Hippocampal formation (tissue), 2 donors: Measurements from ENCODE around the gene ING4.
A peak's percentile ranks its signal among the peaks of the same experiment; 100 is the strongest.
"Not testable (repeated sequence)": the region's sequence is repeated elsewhere in the genome, so short reads cannot be mapped to it uniquely, and the experiment has no call there.

ENCODE experiments used
- DNase-seq, 2 donors: peaks; one replicate each; lab custom pipeline; 2025; lab: John Stamatoyannopoulos, UW

ING4 gene

GRCh38 chr12:6662906-6663742 lies at the start of gene ING4:
ING4 (minus strand) TSS chr12:6663119; CDS start chr12:6663101, 18 bp downstream.
- DNase-seq, result peak; percentile 95 to 100

GRCh38 chr12:6708960-6709394 lies 46.1 kb upstream of the ING4 start:
- DNase-seq, result no peak

GRCh38 chr12:6708351-6708750 lies 45.4 kb upstream of the ING4 start:
- DNase-seq, result not testable (repeated sequence)

DNA sequence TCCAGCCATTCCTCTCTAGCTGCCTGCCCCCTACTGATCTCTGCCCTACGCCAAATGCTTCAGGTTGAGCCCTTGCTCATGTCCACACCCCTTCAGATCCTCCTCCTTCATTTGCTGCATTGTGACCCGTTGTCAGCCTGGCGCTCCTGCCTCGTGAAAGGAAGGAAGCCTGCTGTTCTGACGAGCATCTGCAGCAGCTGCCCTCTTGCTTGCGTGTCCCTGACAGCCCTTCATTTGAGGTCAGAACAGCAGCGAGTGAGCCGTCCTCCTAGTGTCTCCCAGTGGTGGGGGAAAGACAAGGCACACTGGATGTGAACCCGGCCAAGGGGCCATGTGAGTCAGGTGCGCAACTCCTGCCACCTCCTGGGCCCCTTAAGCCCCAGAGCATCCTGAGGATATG lies 40.7 kb upstream of the ING4 start:
- DNase-seq, result no peak

GRCh38 chr12:6701078-6701768 lies 38.3 kb upstream of the ING4 start:
- DNase-seq, result no peak

DNA sequence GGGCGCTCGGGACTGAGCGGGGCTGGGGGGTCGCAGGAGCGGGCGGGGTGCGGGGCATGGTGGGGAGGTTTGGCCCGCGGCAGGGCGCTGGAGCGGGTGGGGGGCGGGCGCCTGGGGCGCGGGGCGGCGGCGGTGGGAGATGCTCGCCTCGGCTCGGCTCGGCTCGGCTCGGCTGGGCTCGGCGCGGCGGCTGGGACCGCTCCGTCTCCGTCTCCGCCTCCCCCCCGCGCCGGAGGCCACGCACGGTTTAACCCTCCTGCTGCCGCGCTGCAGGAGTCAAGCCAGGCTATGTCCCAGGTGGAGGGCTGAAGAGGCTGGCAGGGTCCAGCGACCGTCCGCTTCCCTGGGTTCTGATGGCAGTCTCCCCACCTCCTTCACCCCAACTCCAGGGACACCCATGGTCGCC lies 37.7 kb upstream of the ING4 start, which contains the start of gene PIANP:
TSS of gene PIANP (minus strand) at position 170 of the 406 bp plus-strand sequence. CDS start 2,754 bp downstream, outside the sequence.
- no peak for DNase-seq

GRCh38 chr12:6699989-6700645 lies 37.2 kb upstream of the ING4 start:
- DNase-seq, result no peak

DNA sequence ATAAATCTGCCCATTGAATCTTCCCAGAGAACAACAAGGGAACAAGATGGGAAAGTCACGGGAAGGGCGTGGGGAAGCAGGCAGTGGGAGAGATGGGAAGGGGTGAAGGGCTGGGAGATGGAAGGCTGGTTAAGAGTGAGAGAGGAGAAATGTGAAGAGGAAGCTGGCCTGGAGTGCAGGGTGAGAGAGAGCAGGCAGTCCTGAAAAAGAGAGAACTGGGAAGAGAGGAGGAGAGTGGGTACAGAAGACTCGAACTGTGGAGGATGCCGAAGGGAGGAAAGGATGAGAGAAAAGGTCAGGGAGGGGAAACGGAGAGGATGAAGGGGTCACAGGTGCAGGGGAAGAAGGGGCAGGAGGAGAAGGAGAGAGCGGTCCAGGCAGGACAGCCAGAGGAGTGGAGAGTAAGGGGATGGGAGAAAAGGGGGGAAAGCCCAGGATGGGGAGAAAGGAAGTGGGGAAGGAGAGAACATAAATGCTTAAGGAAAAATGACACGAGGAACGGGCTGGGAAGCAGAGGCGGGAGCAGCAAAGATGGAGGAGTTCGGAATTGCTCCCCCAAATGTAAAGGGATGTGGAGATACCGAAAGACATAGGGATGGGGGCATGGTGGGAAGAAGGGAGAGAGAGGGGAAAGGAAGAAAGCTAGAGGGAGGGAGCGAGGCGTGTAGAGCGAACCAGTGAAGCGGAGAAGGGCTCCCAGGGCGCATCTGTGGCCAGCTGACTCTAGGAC lies 36.5 kb upstream of the ING4 start:
- DNase-seq, result no peak

- no peak for DNase-seq
Measured at GRCh38 chr12:6698352-6699046, 35.6 kb upstream of the ING4 start.

GRCh38 chr12:6697584-6698351 lies 34.8 kb upstream of the ING4 start:
- DNase-seq, result no peak

- DNase-seq, result no peak
Measured at GRCh38 chr12:6696690-6697583, 34.0 kb upstream of the ING4 start.

DNA sequence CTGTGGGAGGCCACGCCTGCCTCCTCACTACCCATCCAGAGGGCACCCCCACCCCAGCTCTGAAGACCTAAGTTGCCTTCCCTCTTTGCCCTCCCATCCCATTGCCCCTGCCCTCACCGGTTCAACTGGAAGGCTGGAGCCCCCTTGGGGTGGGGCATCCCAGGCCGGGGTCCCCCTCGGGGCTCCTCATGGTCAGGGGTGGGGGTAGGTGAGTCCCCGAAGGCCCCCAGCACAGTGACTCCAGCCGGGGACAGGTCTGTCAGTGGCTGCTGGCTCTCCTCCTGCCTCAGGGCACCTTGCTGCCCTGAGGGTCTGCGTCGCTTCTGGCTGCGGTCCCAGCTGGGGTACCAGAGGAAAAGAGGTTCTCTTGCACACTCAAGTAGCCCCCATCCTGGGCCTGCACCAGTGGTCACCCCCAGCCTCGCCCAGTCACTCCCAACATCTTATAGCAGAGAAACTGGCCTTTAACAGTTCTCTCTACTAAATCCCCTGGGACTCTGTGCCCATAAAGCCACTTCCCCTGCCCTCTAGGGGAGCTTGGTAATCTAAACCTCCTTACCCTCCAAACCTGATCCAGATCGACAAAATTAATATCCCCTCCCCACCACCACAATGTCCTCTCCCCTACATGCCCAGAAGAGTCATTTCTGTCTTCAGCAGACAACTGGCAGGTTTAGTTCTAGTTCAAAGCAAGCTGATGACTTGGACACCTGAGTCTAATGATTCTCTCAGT lies 32.6 kb upstream of the ING4 start:
- no peak for DNase-seq

GRCh38 chr12:6694701-6695100 lies 31.8 kb upstream of the ING4 start:
- no peak for DNase-seq

GRCh38 chr12:6693832-6694355 lies 31.0 kb upstream of the ING4 start:
- DNase-seq, result no peak

GRCh38 chr12:6692888-6693287 lies 30.0 kb upstream of the ING4 start:
- DNase-seq, result no peak

DNA sequence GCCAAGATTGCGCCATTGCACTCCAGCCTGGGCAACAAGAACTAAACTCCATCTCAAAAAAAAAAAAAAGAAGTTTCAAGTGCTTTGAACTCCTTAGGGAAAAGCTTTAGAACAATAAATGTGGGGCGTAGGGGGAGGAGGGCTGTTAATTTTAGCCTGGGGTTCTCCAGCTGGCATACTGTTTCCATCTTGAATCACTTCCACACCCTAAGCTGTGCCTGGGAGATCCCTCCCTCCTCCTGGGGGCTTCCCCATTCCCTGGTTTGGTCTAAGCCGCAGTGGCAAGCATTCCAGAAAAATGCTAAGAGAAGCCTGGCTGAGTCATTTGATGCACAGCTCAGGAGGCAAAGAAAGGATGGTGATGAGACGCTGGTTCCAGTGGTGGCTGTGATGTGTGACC lies 28.6 kb upstream of the ING4 start:
- no peak for DNase-seq

DNA sequence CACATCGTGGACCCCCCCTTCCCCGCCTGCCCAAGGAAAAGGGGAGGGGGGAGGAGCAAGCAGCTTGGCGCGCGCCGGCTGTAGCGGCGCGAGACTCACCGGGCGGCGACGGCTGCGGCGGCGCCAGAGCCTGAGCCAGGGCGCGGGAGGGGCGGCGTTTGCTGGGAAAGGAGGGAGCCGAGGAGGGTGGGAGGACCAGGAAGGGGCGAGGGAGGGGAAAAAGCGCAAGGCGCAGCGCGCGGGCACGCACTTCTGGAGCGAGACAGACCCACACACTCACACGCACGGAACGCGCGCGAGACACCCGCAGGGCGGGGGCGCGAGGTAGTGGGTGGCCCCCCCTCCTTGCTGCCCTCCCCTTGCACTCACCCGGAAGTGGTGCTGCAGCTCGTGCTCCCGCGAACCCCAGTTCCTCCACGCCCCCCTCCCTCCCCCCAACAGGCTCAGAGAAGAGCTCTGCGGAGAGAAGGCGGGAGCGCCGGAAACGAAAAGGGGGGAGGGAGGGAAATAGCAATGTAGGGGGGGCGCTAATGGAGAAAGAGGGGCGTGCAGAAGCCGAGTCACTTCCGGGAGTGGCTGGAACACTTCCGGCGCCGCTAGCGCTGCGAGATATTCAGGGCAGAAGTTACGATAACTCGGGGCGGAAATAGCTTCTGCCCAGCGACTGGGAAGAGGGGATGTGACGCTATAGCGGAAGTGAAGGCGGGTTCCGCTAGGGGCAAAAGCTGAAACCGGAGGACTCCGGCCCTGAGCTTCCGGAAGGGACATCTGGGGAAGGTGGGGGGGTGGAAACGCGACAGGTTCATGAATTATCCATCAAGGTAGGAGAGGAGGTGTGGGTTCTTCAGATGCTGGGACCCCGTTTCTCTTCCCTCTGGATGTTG lies 26.3 kb upstream of the ING4 start, which contains the start of gene ZNF384:
TSS of gene ZNF384 (minus strand) at position 377 of the 884 bp plus-strand sequence. CDS start 9,855 bp downstream, outside the sequence.
- peak; percentile 99 to 100 for DNase-seq
